ENCODE results near the gene TRAFD1.
"Not testable (repeated sequence)": the region's sequence is repeated elsewhere in the genome, so short reads cannot be mapped to it uniquely, and the experiment has no call there.

The TRAFD1 gene

GRCh38 chr12:112125250-112125999 is at the start of gene TRAFD1:
TRAFD1 (plus strand) TSS chr12:112125560; CDS start chr12:112130523, 4,963 bp downstream.
- in situ Hi-C loops (cut with MboI; ENCODE audit: low sequenced_read_pairs), result no loop called here

- in situ Hi-C loops (cut with MboI; ENCODE audit: low sequenced_read_pairs), result no loop called here
Observed at GRCh38 chr12:112087055-112087850, 38.1 kb upstream of the TRAFD1 start.

- in situ Hi-C loops (cut with MboI; ENCODE audit: low sequenced_read_pairs), result no loop called here
Observed at GRCh38 chr12:112087851-112088250, 37.5 kb upstream of the TRAFD1 start.

GRCh38 chr12:112091563-112091962 is 33.8 kb upstream of the TRAFD1 start:
- in situ Hi-C loops (cut with MboI; ENCODE audit: low sequenced_read_pairs), result no loop called here

- in situ Hi-C loops (cut with MboI; ENCODE audit: low sequenced_read_pairs), result no loop called here
Observed at GRCh38 chr12:112096070-112096469, 29.3 kb upstream of the TRAFD1 start.

- in situ Hi-C loops (cut with MboI; ENCODE audit: low sequenced_read_pairs), result no loop called here
Observed at GRCh38 chr12:112096667-112097066, 28.7 kb upstream of the TRAFD1 start.

- in situ Hi-C loops (cut with MboI; ENCODE audit: low sequenced_read_pairs), result no loop called here
Observed at GRCh38 chr12:112097641-112098040, 27.7 kb upstream of the TRAFD1 start.

- in situ Hi-C loops (cut with MboI; ENCODE audit: low sequenced_read_pairs), result not testable (repeated sequence)
Observed at GRCh38 chr12:112100500-112100899, 24.9 kb upstream of the TRAFD1 start.

- in situ Hi-C loops (cut with MboI; ENCODE audit: low sequenced_read_pairs), result no loop called here
Observed at GRCh38 chr12:112102127-112102526, 23.2 kb upstream of the TRAFD1 start.

- in situ Hi-C loops (cut with MboI; ENCODE audit: low sequenced_read_pairs), result not testable (repeated sequence)
Observed at GRCh38 chr12:112102746-112103145, 22.6 kb upstream of the TRAFD1 start.

- in situ Hi-C loops (cut with MboI; ENCODE audit: low sequenced_read_pairs), result no loop called here
Observed at GRCh38 chr12:112103758-112104503, 21.4 kb upstream of the TRAFD1 start.

GRCh38 chr12:112105891-112106290 is 19.5 kb upstream of the TRAFD1 start:
- in situ Hi-C loops (cut with MboI; ENCODE audit: low sequenced_read_pairs), result no loop called here

GRCh38 chr12:112107306-112108201 is 17.8 kb upstream of the TRAFD1 start:
- in situ Hi-C loops (cut with MboI; ENCODE audit: low sequenced_read_pairs), result no loop called here

- in situ Hi-C loops (cut with MboI; ENCODE audit: low sequenced_read_pairs), result no loop called here
Observed at GRCh38 chr12:112108202-112109079, 16.9 kb upstream of the TRAFD1 start, which contains the start of gene NAA25. NAA25 (minus strand) TSS chr12:112108783; CDS start chr12:112108773, 10 bp downstream.

- in situ Hi-C loops (cut with MboI; ENCODE audit: low sequenced_read_pairs), result not testable (repeated sequence)
Observed at GRCh38 chr12:112110787-112111662, 14.3 kb upstream of the TRAFD1 start.

- in situ Hi-C loops (cut with MboI; ENCODE audit: low sequenced_read_pairs), result no loop called here
Observed at GRCh38 chr12:112111931-112112330, 13.4 kb upstream of the TRAFD1 start.

- in situ Hi-C loops (cut with MboI; ENCODE audit: low sequenced_read_pairs), result no loop called here
Observed at GRCh38 chr12:112112409-112113133, 12.8 kb upstream of the TRAFD1 start.

Data from hTERT RPE-1 (cell line).